Measurements from ENCODE around the gene NGLY1. TPM values are rescaled to one million over a fixed set of nuclear protein-coding genes. Genes with fewer than 3 reads are reported as not detected.

Gene NGLY1
- total RNA-seq, 1 donor from 2014 or later, result 31.7 TPM

DNA sequence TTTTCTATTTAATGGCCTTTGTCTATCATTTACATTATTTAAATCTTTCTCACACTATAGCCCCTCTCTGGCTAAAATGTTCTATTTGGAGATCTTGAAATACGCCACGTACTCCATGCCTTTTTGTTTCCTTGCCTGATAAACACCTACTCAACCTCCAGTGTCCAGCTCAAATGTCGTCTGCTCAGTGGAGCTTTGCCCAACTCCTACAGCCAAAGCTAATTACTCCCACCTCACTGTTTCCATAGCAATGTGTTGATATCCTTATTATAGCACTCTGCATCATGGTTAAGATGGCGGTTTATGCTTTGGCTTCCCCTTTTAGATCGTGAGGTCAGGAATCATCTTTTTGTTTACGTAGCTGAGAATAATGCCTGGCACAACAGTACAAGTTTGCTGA is 55.9 kb downstream of the NGLY1 start:
- H3K27ac ChIP-seq, result no peak overlapping the region
- DNase-seq (ENCODE audit: extremely low spot score in 2 of 2), result no peak
- H3K4me3 ChIP-seq, result no peak overlapping the region
- peaks cover 0 to 11% of the 10 kb centered on the region in 2 donors for H3K36me3 ChIP-seq
- no peaks in the 10 kb centered on the region for H3K9me3 ChIP-seq
- TF ChIP-seq POLR2A (IDR thresholded peaks at IDR 0.05), result no peak
- no peak for TF ChIP-seq POLR2AphosphoS5 (IDR thresholded peaks at IDR 0.05; ENCODE audit: insufficient read depth in 1 of 2, low read depth in 1 of 2)
- TF ChIP-seq, protein P1, sequence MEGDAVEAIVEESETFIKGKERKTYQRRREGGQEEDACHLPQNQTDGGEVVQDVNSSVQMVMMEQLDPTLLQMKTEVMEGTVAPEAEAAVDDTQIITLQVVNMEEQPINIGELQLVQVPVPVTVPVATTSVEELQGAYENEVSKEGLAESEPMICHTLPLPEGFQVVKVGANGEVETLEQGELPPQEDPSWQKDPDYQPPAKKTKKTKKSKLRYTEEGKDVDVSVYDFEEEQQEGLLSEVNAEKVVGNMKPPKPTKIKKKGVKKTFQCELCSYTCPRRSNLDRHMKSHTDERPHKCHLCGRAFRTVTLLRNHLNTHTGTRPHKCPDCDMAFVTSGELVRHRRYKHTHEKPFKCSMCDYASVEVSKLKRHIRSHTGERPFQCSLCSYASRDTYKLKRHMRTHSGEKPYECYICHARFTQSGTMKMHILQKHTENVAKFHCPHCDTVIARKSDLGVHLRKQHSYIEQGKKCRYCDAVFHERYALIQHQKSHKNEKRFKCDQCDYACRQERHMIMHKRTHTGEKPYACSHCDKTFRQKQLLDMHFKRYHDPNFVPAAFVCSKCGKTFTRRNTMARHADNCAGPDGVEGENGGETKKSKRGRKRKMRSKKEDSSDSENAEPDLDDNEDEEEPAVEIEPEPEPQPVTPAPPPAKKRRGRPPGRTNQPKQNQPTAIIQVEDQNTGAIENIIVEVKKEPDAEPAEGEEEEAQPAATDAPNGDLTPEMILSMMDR (IDR thresholded peaks at IDR 0.05), result no peak
- intact Hi-C loops (cut with DNase I), result no loop called here
- no peaks in the 10 kb centered on the region for H3K4me1 ChIP-seq
- H3K27me3 ChIP-seq, result no peaks in the 10 kb centered on the region

DNA sequence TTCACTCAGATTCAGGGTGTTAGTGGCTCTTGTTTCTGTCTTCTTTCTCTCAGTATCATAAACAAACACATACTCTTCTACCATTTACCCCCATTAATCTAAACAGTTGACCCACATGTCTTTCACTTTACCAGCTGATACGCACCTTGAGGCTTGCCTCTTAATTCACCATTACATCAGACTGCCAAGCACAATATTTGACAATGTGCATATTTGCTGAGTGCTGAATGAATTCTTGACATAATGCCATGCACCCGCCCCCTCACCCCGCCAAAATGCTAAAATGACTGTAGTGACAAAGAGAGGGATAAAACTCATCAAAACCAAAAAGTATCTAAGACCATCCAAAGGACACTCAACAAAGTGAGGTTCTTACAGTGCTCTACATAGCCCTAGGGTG is 57.4 kb downstream of the NGLY1 start:
- no peak for TF ChIP-seq POLR2AphosphoS5 (IDR thresholded peaks at IDR 0.05; ENCODE audit: insufficient read depth in 1 of 2, low read depth in 1 of 2)
- no peak for TF ChIP-seq POLR2A (IDR thresholded peaks at IDR 0.05)
- TF ChIP-seq, protein P1 (IDR thresholded peaks at IDR 0.05), result no peak
- Histone ChIP-seq H3K27me3 (no peaks in the 10 kb centered on the region), H3K36me3 (peaks cover 0 to 8% of the 10 kb centered on the region in 2 donors), H3K4me3 (no peak overlapping the region), H3K27ac (no peak overlapping the region), H3K9me3 (no peaks in the 10 kb centered on the region), H3K4me1 (no peaks in the 10 kb centered on the region)
- intact Hi-C loops (cut with DNase I), result no loop called here
- no peak for DNase-seq (ENCODE audit: extremely low spot score in 2 of 2)

DNA sequence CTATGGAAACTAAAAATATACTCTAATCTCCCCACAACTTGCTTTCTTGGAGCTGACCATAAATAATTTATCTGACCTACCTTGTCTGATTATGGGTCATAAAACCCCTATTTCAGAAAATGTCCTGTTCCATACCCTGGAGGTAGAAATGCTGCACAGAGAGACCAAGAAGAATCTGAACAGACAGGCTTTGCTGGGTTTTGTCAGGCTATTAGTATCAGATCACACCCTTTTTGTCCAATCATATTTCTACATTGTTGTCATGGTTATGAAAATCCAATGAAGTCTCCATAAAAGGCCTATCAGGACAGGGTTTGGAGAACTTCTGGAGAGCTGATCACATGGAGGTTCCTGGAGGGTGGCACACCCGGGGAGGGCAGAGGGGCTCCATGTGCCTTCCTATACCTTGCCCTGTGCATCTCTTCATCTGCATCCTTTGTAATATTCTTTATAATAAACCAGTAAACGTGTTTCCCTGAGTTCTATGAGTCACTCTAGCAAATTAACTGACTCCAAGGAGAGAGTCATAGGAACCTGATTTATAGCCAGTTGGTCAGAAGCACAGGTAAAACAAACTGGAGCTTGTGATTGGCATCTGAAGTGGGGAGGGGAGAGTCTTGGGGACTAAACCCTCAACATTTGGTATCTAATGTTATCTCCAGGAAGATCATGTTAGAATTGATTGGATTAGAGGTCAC is 58.1 kb downstream of the NGLY1 start:
- H3K9me3 ChIP-seq, result no peaks in the 10 kb centered on the region
- H3K4me3 ChIP-seq, result no peak overlapping the region
- DNase-seq (ENCODE audit: extremely low spot score in 2 of 2), result no peak
- H3K27me3 ChIP-seq, result no peaks in the 10 kb centered on the region
- intact Hi-C loops (cut with DNase I), result no loop called here
- H3K36me3 ChIP-seq, result peaks cover 0 to 8% of the 10 kb centered on the region in 2 donors
- TF ChIP-seq POLR2AphosphoS5 (IDR thresholded peaks at IDR 0.05; ENCODE audit: insufficient read depth in 1 of 2, low read depth in 1 of 2), result no peak
- TF ChIP-seq, protein P1 (IDR thresholded peaks at IDR 0.05), result no peak
- TF ChIP-seq POLR2A (IDR thresholded peaks at IDR 0.05), result no peak
- H3K4me1 ChIP-seq, result no peaks in the 10 kb centered on the region
- no peak overlapping the region for H3K27ac ChIP-seq

DNA sequence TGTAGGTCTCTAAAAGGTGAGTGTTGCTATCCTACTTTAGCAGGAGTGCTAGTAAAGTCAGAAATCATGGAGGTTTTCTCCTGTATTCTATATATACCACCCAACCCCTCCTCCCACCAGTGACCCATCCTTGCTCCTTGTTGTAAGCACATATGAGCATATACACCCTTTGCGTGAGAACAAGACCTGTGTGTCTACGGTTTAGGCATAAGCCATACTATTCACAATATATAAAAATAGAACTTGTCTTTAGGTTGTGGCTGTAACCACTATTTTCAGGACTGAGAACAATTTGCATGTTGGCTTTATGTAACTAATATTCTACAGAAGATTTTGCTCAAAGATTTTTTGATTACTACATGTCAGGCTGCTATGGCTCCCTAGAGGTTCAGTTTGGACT is 59.4 kb downstream of the NGLY1 start:
- Histone ChIP-seq H3K9me3 (no peaks in the 10 kb centered on the region), H3K4me1 (no peaks in the 10 kb centered on the region)
- TF ChIP-seq POLR2AphosphoS5 (IDR thresholded peaks at IDR 0.05; ENCODE audit: insufficient read depth in 1 of 2, low read depth in 1 of 2) (no peak), POLR2A (IDR thresholded peaks at IDR 0.05) (no peak)
- TF ChIP-seq, protein P1 (IDR thresholded peaks at IDR 0.05), result no peak

DNA sequence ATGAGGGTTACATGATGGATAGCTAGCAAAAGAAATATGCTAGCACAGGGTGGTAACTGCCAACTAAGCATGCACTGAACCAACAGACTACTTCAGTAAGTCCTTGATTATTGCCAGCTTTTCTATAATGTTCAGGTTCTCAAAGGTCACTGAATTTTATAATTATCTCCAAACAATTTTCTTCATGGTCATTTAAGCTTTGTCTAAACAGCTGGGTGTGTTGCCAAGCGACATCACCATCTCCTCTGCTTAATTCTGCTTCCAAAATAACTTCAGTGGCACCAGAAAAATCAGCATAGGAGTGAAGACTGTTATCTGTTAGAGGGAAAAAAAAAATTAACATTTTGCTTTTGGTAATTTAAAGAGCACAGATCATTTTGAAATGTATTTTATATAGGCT is 63.9 kb downstream of the NGLY1 start:
- intact Hi-C loops (cut with DNase I), result no loop called here
- Histone ChIP-seq H3K27ac (no peak overlapping the region), H3K4me1 (no peaks in the 10 kb centered on the region), H3K27me3 (no peaks in the 10 kb centered on the region), H3K9me3 (no peaks in the 10 kb centered on the region), H3K4me3 (no peak overlapping the region), H3K36me3 (no peaks in the 10 kb centered on the region)
- TF ChIP-seq POLR2AphosphoS5 (IDR thresholded peaks at IDR 0.05; ENCODE audit: insufficient read depth in 1 of 2, low read depth in 1 of 2), result no peak
- no peak for TF ChIP-seq POLR2A (IDR thresholded peaks at IDR 0.05)
- TF ChIP-seq, protein P1 (IDR thresholded peaks at IDR 0.05), result no peak
- no peak for DNase-seq (ENCODE audit: extremely low spot score in 2 of 2)

More for the DNA sequence above, 59.4 kb downstream of the NGLY1 start:
- peaks cover 0 to 4% of the 10 kb centered on the region in 2 donors for H3K36me3 ChIP-seq
- no peak overlapping the region for H3K27ac ChIP-seq
- intact Hi-C loops (cut with DNase I), result no loop called here
- H3K4me3 ChIP-seq, result no peak overlapping the region
- DNase-seq (ENCODE audit: extremely low spot score in 2 of 2), result no peak
- H3K27me3 ChIP-seq, result no peaks in the 10 kb centered on the region
